Prostate gland (tissue), 2 donors: ENCODE results near the gene PTPRM. TPM values are rescaled to one million over a fixed set of nuclear protein-coding genes. Genes with fewer than 3 reads are reported as not detected.

Experiments
- DNase-seq: peaks from one replicate; pipeline ENCODE4 v3.0.0-alpha.2; 2019; ENCODE audit warnings: low spot score
- H3K27ac ChIP-seq, 2 donors: fragments of 200-600 bp; sonication (generic); 2 replicates each; pipeline ENCODE4 v1.5.1; 2017 to 2019
- H3K27me3 ChIP-seq: fragments of 200-600 bp; sonication (generic); replicated peaks from 2 replicates; pipeline ENCODE4 v1.5.1; 2019; ENCODE audit not compliant: insufficient read depth
- H3K36me3 ChIP-seq, 2 donors: fragments of 200-600 bp; sonication (generic); 1 replicate in 1 of 2; 2 replicates in 1 of 2; pipeline versions ENCODE4 v1.5.1 to v1.8.1; 2017 to 2019
- H3K4me1 ChIP-seq: fragments of 200-600 bp; sonication (generic); replicated peaks from 2 replicates; pipeline ENCODE4 v1.5.1; 2019
- H3K4me3 ChIP-seq, 2 donors: fragments of 200-600 bp; sonication (generic); 2 replicates each; pipeline ENCODE4 v1.5.1; 2017 to 2019
- H3K9me3 ChIP-seq: fragments of 200-600 bp; sonication (generic); 2 replicates; pipeline ENCODE4 v1.5.1; 2017
- POLR2A ChIP-seq: fragments of 450-650 bp; IDR thresholded peaks from one replicate; pipeline ENCODE4 v1.6.1; 2016; ENCODE audit warnings: antibody characterized with exemption, mild to moderate bottlenecking
- POLR2AphosphoS5 ChIP-seq: sonication (generic); formaldehyde crosslinking; IDR thresholded peaks from one replicate; pipeline ENCODE4 v1.6.1; 2017; ENCODE audit warnings: antibody characterized with exemption
- whole genome bisulfite sequencing: methylation state at CpG from one replicate; pipeline ENCODE4 v1.1.5; 2018; 5-methylcytosine and 5-hydroxymethylcytosine counted together
- intact Hi-C: fragments of 100-400 bp; cut with DNase I; formaldehyde crosslinking; loops from one replicate; pipeline ENCODE4 v1.14.2; 2022
- total RNA-seq, 2 donors: library from RNA; depleted of rRNA; stranded (reverse); fragments of >200 nt; gene quantifications; one replicate each; pipeline ENCODE4 v1.1.0, GENCODE V29; 2016
- TF ChIP-seq, protein P1 (sequence below), 4 experiments: fragments of 200-600 bp in 2 of 4; fragments of 450-650 bp in 2 of 4; sonication (generic) in 2 of 4; IDR thresholded peaks; 1 replicate in 3 of 4; 2 replicates in 1 of 4; pipeline ENCODE4 v1.5.1; 2016 to 2019; ENCODE audit warnings: antibody characterized with exemption in 4 of 4, mild to moderate bottlenecking in 2 of 4, moderate library complexity in 2 of 4

Gene PTPRM
- total RNA-seq, 2 donors from 2014 or later, result 32.9 to 92.6 TPM

DNA sequence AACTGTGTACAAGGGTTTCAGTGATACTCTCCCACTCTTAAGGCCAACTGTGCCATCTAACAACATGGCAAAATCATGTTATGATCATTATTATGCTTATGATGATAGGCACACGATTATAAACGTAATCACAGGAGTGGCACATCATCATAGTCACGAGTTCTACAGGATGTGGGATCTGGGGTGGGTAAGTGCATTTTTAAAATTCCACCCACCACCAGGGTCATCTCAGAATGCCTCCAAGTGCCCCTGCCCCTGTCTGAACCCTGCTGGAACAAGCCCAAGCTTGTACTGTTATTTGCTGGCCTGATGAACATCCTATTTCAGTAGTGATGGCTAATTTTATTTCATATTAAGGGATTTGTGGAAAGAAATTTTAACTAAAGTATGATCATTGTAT is 117.8 kb downstream of the PTPRM start:
- Histone ChIP-seq H3K27ac (no peak overlapping the region), H3K36me3 (no peaks in the 10 kb centered on the region), H3K27me3 (no peaks in the 10 kb centered on the region), H3K9me3 (no peaks in the 10 kb centered on the region), H3K4me3 (no peak overlapping the region), H3K4me1 (no peaks in the 10 kb centered on the region)
- intact Hi-C loops, result no loop called here
- TF ChIP-seq POLR2AphosphoS5, result no peak
- no peak for TF ChIP-seq POLR2A
- TF ChIP-seq, protein P1, sequence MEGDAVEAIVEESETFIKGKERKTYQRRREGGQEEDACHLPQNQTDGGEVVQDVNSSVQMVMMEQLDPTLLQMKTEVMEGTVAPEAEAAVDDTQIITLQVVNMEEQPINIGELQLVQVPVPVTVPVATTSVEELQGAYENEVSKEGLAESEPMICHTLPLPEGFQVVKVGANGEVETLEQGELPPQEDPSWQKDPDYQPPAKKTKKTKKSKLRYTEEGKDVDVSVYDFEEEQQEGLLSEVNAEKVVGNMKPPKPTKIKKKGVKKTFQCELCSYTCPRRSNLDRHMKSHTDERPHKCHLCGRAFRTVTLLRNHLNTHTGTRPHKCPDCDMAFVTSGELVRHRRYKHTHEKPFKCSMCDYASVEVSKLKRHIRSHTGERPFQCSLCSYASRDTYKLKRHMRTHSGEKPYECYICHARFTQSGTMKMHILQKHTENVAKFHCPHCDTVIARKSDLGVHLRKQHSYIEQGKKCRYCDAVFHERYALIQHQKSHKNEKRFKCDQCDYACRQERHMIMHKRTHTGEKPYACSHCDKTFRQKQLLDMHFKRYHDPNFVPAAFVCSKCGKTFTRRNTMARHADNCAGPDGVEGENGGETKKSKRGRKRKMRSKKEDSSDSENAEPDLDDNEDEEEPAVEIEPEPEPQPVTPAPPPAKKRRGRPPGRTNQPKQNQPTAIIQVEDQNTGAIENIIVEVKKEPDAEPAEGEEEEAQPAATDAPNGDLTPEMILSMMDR (IDR thresholded peaks at IDR 0.05), result no peak
- 92% methylated on average over 3 of the region's 3 CpGs for WGBS
- no peak for DNase-seq

DNA sequence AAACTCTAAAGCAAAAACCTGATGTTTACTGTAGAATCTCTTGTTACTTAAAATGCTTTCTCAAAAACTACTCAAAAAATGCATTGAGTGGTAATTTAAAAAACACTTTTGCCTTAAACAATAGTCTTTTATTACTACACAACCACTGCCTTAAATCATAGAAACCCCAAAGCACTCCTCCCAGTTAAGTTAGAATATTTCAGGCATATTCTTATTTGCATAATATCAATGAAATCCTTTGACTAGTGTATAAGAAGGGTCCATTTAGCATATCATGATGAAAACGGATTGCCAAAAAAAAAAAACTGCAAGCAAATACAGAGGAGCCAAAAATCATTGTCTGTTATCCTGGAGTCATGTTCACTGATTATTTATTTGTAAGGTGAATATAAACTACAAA is 119.2 kb downstream of the PTPRM start:
- 36% methylated on average over 1 of the region's 1 CpG for WGBS
- H3K27me3 ChIP-seq, result no peaks in the 10 kb centered on the region
- DNase-seq, result no peak
- intact Hi-C loops, result no loop called here
- no peaks in the 10 kb centered on the region for H3K9me3 ChIP-seq
- no peaks in the 10 kb centered on the region for H3K4me1 ChIP-seq
- H3K27ac ChIP-seq, result no peak overlapping the region
- no peak overlapping the region for H3K4me3 ChIP-seq
- TF ChIP-seq POLR2AphosphoS5, result no peak
- no peak for TF ChIP-seq POLR2A
- TF ChIP-seq, protein P1 (IDR thresholded peaks at IDR 0.05), result no peak
- H3K36me3 ChIP-seq, result no peaks in the 10 kb centered on the region

GRCh38 chr18:7688580-7688979 is 121.5 kb downstream of the PTPRM start:
- 62% methylated on average over 3 of the region's 3 CpGs for WGBS
- Histone ChIP-seq H3K4me1 (no peaks in the 10 kb centered on the region), H3K9me3 (no peaks in the 10 kb centered on the region), H3K27ac (no peak overlapping the region), H3K27me3 (no peaks in the 10 kb centered on the region), H3K36me3 (no peaks in the 10 kb centered on the region), H3K4me3 (no peak overlapping the region)
- DNase-seq, result no peak
- TF ChIP-seq POLR2A (no peak), POLR2AphosphoS5 (no peak)
- TF ChIP-seq, protein P1 (IDR thresholded peaks at IDR 0.05), result no peak
- intact Hi-C loops, result no loop called here

DNA sequence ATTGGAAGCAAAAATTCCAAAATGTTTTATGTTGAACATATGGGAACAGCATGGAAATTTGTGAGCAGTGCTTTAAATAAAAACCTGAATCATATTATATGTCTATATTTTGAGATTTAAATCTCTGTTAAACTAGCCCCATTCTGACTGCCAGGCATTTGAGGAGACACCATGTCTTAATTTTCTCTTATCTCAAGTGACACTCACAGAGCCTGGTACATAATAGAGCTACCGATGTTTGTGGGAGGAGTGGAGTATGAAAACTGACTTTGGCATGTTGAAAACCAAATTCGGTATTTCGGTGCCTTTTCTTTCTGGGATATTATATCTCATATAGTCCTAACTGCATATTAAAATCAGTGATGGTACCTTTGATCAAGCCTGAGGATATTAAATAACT is 124.1 kb downstream of the PTPRM start:
- Histone ChIP-seq H3K27ac (no peak overlapping the region), H3K27me3 (no peaks in the 10 kb centered on the region), H3K9me3 (no peaks in the 10 kb centered on the region), H3K4me3 (no peak overlapping the region), H3K36me3 (no peaks in the 10 kb centered on the region), H3K4me1 (no peaks in the 10 kb centered on the region)
- intact Hi-C loops, result no loop called here
- WGBS, result 92% methylated on average over 3 of the region's 3 CpGs
- TF ChIP-seq POLR2AphosphoS5 (no peak), POLR2A (no peak)
- TF ChIP-seq, protein P1 (IDR thresholded peaks at IDR 0.05), result no peak
- DNase-seq, result no peak

GRCh38 chr18:7696780-7697179 is 129.7 kb downstream of the PTPRM start:
- no peaks in the 10 kb centered on the region for H3K4me1 ChIP-seq
- no peak overlapping the region for H3K4me3 ChIP-seq
- intact Hi-C loops, result no loop called here
- H3K9me3 ChIP-seq, result no peaks in the 10 kb centered on the region
- H3K36me3 ChIP-seq, result no peaks in the 10 kb centered on the region
- no peaks in the 10 kb centered on the region for H3K27me3 ChIP-seq
- 89% methylated on average over 3 of the region's 3 CpGs for WGBS
- no peak for DNase-seq
- no peak overlapping the region for H3K27ac ChIP-seq
- TF ChIP-seq, protein P1 (IDR thresholded peaks at IDR 0.05), result no peak
- TF ChIP-seq POLR2AphosphoS5 (no peak), POLR2A (no peak)
